Muscle of leg (tissue), 11 donors: ENCODE measurements around the gene AGRN. TPM values are rescaled to one million over a fixed set of nuclear protein-coding genes. Genes with fewer than 3 reads are reported as not detected.
"Not testable (repeated sequence)": the region's sequence is repeated elsewhere in the genome, so short reads cannot be mapped to it uniquely, and the experiment has no call there.

Source experiments
- DNase-seq: peaks from one replicate; pipeline ENCODE4 v3.0.0; 2013
- H3K27ac ChIP-seq: one replicate; pipeline ENCODE4 v1.5.1; 2013; ENCODE audit warnings: mild to moderate bottlenecking, low read length, control low read depth
- H3K27me3 ChIP-seq: one replicate; pipeline ENCODE4 v1.6.1; 2013; ENCODE audit warnings: low read length; ENCODE audit not compliant: control insufficient read depth, insufficient read depth
- H3K36me3 ChIP-seq: one replicate; pipeline ENCODE4 v1.6.1; 2013; ENCODE audit warnings: low read length; ENCODE audit not compliant: control insufficient read depth, insufficient read depth
- H3K4me1 ChIP-seq: one replicate; pipeline ENCODE4 v1.6.1; 2013; ENCODE audit warnings: low read length; ENCODE audit not compliant: control insufficient read depth, insufficient read depth
- H3K4me3 ChIP-seq: one replicate; pipeline ENCODE4 v1.5.1; 2013; ENCODE audit warnings: low read length, control low read depth
- H3K9me3 ChIP-seq: replicated peaks from 2 replicates; pipeline ENCODE4 v1.6.1; 2013; ENCODE audit warnings: low read depth, low read length; ENCODE audit not compliant: control insufficient read depth
- WGBS: methylation state at CpG from one replicate; pipeline ENCODE4 v1.1.5; 2013; ENCODE audit warnings: missing lambda C conversion rate; ENCODE audit not compliant: insufficient coverage; 5-methylcytosine and 5-hydroxymethylcytosine counted together
- polyA plus RNA-seq, 8 donors: library from polyadenylated mRNA; unstranded; fragments of 120-200 nt; gene quantifications; one replicate each; pipeline versions ENCODE4 v1.2.1 to v1.2.3, GENCODE V29; 2013; ENCODE audit warnings: inconsistent platforms in 1 of 8, low replicate concordance in 1 of 8; ENCODE audit not compliant: insufficient read length in 8 of 8, insufficient read depth in 1 of 8
- total RNA-seq: library from RNA; stranded (reverse); fragments of 120-200 nt; gene quantifications from one replicate; pipeline ENCODE4 v1.2.4, GENCODE V29; 2013

The AGRN gene
- total and polyA plus RNA-seq, 9 donors = 16.0 to 92.0 (median 58.0) TPM

DNA sequence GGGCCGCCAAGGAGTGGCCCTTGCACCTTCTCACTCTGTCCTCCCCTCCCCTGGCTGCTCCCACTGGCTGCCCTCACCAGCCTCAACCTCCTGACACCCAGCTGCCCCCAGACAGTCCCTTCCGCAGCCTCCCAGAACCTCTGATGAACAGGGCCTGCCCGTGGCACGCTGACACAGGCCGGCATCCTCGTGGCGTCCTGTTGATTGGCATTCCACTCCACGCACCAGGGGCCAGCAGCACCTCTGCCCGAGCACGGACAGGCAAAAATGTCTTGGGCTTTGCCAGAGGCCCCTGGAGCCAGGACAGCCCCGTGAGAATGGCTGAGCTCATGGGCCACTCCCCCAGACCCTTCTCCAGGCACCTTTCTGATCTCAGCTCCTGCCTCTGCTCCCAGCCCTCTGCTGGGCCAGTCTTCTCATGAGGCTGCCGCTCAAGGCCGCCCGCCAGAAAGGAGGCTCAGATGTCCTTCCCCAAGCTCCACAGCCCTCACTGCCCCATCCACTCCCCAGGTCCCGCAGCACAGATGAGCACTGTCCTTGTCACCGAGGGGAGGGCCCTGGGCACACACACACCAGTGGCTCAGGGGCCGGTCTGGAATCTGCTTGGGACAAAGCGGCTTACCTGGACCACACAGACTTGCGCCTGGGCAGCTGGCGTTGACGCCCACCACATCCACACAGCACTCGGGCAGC is 70.0 kb downstream of the AGRN start:
- H3K27me3 ChIP-seq = no peaks in the 10 kb centered on the region
- H3K9me3 ChIP-seq = no peaks in the 10 kb centered on the region
- WGBS = 91% methylated on average over 20 of the region's 22 CpGs
- no peaks in the 10 kb centered on the region for H3K4me1 ChIP-seq
- no peaks in the 10 kb centered on the region for H3K36me3 ChIP-seq
- DNase-seq = no peak
- H3K27ac ChIP-seq = no peak overlapping the region
- H3K4me3 ChIP-seq = no peak overlapping the region

DNA sequence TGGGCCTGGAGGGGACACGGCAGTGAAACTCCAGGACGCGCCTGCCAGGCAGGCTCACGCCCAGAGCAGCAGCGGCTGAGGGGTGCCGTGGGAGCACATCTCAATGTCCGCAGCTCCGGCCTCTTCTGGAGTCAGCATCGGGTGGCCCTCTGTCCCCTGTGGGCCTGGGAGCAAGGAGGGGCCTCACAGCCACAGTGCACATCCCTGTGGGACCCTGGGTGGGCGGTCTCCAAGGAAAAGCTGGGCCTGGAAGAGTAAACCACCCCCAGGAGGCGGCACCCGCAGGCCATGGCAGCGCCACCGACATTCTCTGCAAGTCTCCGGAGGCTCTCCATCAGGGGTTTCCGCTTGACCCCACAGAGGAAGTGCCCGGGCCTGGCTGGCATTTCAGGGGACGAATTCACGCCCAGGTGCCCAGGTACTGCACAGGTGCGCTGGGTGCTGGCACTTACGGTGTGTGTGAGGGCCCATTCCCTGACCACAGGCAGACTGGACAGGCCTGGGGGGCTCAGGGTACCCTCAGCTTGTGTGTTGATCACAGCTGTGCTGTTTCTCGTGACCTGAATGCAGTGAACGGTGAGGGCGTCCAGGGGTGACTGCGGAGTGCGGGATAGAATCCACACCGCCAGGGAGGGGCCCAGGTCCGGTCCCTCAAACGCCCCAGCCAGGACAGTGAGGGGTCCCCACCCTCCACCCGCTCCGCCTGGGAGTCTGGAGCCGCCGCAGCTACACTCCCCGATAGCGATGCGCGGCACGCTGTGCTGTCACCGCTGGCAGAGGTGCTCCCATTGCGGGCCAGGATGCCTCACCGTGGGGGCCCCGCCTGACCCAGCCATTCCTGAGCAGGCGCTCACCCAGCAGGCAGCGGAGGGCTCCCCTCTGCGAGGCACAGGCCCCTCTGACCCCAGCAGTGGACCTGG is 70.8 kb downstream of the AGRN start:
- peak; percentile 1 for DNase-seq
- H3K4me3 ChIP-seq = no peak overlapping the region
- WGBS = 92% methylated on average over 44 of the region's 45 CpGs

DNA sequence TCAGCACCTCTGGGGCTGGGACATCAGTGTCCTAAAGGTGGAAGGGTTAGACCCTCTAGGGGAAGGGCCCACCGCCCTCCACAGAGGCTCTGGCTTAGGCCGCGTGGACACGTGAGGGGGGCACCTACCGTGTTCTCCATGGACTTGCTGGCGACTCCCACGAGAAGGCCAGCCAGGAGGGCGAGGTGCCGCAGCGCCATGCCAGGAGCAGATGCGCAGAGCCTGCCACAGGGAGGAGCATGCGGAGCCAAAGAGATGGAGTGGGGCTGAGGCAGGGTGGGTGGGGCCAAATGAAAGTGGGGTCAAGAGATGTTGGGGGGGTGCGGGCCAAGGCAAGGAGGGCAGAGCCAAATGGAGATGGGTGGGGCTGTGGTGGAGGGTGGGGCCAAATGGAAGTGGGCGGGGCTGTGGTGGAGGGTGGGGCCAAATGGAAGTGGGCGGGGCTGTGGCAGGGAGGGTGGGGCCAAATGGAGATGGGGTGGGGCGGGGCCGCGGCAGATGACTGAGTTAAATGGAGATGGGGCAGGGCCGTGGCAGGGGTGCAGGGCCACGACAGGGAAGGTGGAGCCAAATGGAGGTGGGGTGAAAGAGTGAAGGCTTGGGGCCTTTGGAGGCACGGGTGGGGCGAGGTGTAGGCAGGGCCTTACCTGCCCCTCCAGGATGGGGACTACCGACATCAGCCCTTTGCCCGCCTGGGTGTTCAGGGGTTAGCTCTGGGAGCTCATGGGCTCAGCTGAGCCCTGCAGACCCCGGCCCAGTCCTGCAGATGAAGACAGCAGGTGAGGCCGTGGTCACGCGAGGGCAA is 71.6 kb downstream of the AGRN start:
- 96% methylated on average over 25 of the region's 28 CpGs for WGBS
- no peaks in the 10 kb centered on the region for H3K27me3 ChIP-seq

More for the DNA sequence above, 70.8 kb downstream of the AGRN start:
- Histone ChIP-seq H3K9me3 (no peaks in the 10 kb centered on the region), H3K27me3 (no peaks in the 10 kb centered on the region), H3K36me3 (no peaks in the 10 kb centered on the region), H3K27ac (no peak overlapping the region), H3K4me1 (no peaks in the 10 kb centered on the region)

DNA sequence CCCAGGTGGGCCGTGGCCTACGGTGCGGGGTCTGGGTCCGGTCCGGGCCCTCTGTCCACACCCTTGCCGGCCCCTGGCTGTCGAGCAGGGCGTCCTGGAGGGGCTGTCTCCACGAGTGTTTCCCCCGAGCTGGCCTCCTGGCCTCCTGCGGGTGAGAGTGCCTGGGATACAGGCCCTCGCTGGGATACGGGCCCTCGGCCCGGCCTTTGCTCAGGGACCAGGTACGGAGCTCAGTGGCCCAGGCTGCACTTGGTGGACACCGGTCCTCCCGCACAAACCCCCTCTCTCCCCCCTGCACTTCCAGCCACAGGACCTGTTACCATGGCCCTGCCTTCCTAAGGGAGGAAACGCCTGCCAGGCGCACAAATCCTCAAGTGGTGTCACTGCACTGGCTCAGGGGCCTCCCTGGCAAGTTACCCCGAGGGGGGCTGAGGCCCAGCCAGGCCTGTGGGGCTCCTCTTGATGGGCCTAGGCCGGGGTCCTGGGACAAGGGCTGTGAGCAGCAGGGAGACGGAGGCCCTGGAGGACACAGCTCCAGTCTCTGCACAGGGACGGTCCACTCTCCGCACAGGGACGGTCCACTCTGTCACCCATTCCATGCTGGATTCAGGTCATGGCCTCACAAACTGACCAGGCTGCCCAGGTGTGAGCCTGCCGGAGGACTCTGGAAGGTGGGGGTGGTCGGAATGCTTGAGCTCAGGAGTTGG is 72.4 kb downstream of the AGRN start:
- no peaks in the 10 kb centered on the region for H3K4me1 ChIP-seq
- no peaks in the 10 kb centered on the region for H3K27me3 ChIP-seq
- H3K9me3 ChIP-seq = no peaks in the 10 kb centered on the region
- 84% methylated on average over 28 of the region's 28 CpGs for WGBS
- no peak overlapping the region for H3K4me3 ChIP-seq
- H3K27ac ChIP-seq = no peak overlapping the region
- no peak for DNase-seq
- H3K36me3 ChIP-seq = no peaks in the 10 kb centered on the region

More for the DNA sequence above, 71.6 kb downstream of the AGRN start:
- Histone ChIP-seq H3K4me1 (no peaks in the 10 kb centered on the region), H3K9me3 (no peaks in the 10 kb centered on the region), H3K27ac (no peak overlapping the region), H3K4me3 (no peak overlapping the region), H3K36me3 (no peaks in the 10 kb centered on the region)
- DNase-seq = no peak

DNA sequence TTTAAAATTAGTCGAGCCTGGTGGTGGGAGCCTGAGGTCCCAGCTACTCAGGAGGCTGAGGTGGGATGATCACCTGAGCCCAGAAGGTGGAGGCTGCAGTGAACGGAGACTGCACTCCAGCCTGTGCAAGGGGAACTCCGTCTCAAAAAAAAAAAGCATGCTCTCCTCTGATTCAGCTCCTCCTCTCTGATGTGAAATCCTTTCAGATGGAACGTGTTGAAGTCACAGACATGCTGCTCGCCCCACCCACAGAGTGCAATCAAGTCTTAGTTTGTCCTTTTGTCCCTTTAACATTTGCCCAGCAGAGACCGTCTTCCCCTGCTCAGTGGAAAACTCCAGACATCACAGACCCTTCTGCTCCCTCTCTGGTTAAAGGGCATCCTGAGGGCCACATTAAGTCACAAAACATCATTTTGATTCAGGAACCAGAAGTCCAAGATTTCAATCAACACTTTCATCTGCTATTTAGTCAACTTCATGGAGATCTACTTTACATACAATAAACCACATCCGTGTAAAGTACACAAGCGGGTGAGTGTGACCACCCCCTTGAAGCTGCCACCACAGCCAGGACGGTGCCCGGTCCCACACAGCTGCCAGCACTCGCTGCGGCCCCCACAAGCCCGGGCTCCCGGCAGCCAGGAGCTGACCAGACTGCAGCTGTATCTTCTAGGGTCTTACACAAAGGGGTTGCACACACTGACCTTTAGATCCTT is 73.1 kb downstream of the AGRN start:
- 85% methylated on average over 12 of the region's 14 CpGs for WGBS
- Histone ChIP-seq H3K27me3 (no peaks in the 10 kb centered on the region), H3K27ac (no peak overlapping the region), H3K4me3 (no peak overlapping the region), H3K4me1 (no peaks in the 10 kb centered on the region), H3K9me3 (no peaks in the 10 kb centered on the region), H3K36me3 (no peaks in the 10 kb centered on the region)
- DNase-seq = no peak

DNA sequence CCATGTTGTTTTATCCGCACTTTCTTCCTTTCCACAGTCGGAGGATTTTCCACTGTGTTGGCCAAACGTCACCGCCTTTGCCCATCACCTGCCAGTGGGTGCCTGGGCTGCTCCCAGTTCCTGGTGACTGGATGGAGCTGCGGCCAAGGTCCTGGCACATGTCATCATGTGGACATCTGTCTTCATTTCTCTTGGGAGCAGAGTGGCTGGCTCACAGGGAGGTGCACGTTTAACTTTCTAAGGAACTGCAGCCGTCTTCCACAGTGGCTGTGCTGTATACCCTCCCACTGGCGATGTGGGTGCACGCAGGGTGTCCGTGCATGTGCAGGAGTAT is 73.7 kb downstream of the AGRN start:
- Histone ChIP-seq H3K4me3 (no peak overlapping the region), H3K27me3 (no peaks in the 10 kb centered on the region), H3K27ac (no peak overlapping the region), H3K4me1 (no peaks in the 10 kb centered on the region), H3K36me3 (no peaks in the 10 kb centered on the region), H3K9me3 (no peaks in the 10 kb centered on the region)
- DNase-seq = no peak
- 83% methylated on average over 10 of the region's 10 CpGs for WGBS

DNA sequence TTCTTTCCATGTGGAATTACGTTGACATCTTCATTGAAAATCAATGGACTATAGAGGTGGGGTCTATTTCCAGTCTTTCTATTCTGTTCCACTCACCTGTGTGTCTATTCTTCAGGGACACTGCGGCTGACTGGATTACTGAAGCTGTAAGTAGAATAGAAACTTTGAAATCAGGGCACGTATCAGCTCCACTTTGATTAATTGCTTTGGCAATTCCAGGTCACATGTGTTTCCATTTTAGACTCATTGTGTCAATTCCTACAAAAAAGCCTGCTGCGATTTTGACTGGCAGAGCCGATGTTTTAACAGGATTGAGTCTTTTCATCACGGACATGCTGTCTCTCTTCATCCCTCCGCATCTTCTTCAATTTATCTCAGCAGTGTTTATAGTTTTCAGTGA is 75.1 kb downstream of the AGRN start:
- H3K27me3 ChIP-seq = no peaks in the 10 kb centered on the region
- no peaks in the 10 kb centered on the region for H3K36me3 ChIP-seq
- H3K4me1 ChIP-seq = no peaks in the 10 kb centered on the region
- no peak for DNase-seq
- H3K9me3 ChIP-seq = peaks cover 3% of the 10 kb centered on the region
- H3K27ac ChIP-seq = no peak overlapping the region
- 29% methylated on average over 1 of the region's 7 CpGs for WGBS
- H3K4me3 ChIP-seq = no peak overlapping the region

DNA sequence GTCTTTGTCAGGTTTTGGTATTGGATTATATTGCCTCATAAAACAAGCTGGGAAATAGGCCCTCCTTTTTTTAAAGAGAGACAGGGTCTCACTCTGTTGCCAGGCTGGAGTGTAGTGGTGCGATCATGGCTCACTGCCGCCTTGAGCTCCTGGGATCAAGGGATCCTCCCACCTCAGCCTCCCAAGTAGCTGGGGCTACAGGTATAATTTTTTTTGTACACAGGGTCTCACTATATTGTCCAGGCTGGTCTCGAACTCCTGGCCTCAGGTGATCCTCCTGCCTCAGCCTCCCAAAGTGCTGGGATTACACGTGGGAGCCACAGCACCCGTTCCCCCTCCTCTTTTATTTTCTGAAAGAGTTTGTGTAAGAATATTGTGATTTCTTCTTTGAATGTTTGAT is 76.2 kb downstream of the AGRN start:
- H3K4me1 ChIP-seq, H3K36me3 ChIP-seq, H3K27me3 ChIP-seq, H3K27ac ChIP-seq, DNase-seq, H3K4me3 ChIP-seq, H3K9me3 ChIP-seq: not testable (repeated sequence)
- 100% methylated on average over 2 of the region's 5 CpGs for WGBS

DNA sequence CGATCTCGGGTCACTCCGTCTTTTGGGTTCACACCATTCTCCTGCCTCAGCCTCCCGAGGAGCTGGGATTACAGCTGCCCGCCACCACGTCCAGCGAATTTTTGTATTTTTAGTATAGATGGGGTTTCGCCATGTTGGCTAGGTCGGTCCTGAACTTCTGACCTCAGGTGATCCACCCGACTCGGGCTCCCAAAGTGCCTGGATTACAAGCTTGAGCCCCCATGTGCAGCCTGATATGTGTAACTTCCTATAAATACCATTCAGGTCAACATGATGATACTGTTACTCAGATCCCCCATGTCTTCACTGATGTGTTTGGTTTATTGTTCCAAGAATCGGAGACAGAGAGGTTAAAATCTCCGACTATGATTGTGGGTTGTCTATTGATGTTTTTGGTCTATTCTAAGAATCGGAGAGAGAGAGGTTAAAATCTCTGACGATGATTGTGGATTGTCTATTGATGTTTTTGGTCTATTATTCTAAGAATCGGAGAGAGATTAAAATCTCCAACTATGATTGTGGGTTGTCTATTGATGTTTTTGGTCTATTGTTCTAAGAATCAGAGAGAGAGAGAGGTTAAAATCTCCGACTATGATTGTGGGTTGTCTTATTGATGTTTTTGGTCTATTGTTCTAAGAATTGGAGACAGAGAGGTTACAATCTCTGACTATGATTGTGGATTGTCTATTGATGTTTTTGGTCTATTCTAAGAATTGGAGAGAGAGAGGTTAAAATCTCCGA is 78.9 kb downstream of the AGRN start:
- Histone ChIP-seq H3K4me1 (no peaks in the 10 kb centered on the region), H3K27ac (no peak overlapping the region), H3K4me3 (no peak overlapping the region), H3K36me3 (no peaks in the 10 kb centered on the region), H3K27me3 (no peaks in the 10 kb centered on the region), H3K9me3 (peaks cover 6% of the 10 kb centered on the region)
- DNase-seq = no peak
- 79% methylated on average over 10 of the region's 18 CpGs for WGBS
